Endothelial cell of umbilical vein (primary cell): ENCODE data around the gene LDLRAD4. TPM values are rescaled to one million over a fixed set of nuclear protein-coding genes. Genes with fewer than 3 reads are reported as not detected.

ENCODE experiments used
- BruUV-seq: library from RNA; stranded (reverse); fragments of 400-500 nt; replicated peaks from 2 replicates; lab custom pipeline; 2021; lab: Mats Ljungman, UMichigan
- CTCF ChIA-PET: fragments of 300-600, 350-600 bp; sonication (Branson Sonifier 250); formaldehyde crosslinking; loops from one replicate; lab custom pipeline; 2021; ENCODE audit warnings: antibody characterized with exemption, inconsistent platforms; lab: Charles Lee
- POLR2A ChIA-PET: fragments of 300-600, 350-600 bp; sonication (Branson Sonifier 250); formaldehyde crosslinking; loops from one replicate; lab custom pipeline; 2021; ENCODE audit warnings: antibody characterized with exemption, inconsistent platforms; lab: Charles Lee
- DNase-seq: peaks from one replicate; pipeline ENCODE4 v3.0.0-alpha.2; 2011; ENCODE audit warnings: low read depth, low spot score
- FAIRE-seq: peaks from 2 replicates; lab custom pipeline; 2011; peaks lifted over from hg19 to GRCh38; lab: Jason Lieb, UNC
- H2AFZ ChIP-seq: 2 replicates; pipeline ENCODE4 v1.6.0; 2012; ENCODE audit warnings: low read depth, low read length, control low read depth, inconsistent platforms
- H3K27ac ChIP-seq: 2 replicates; pipeline ENCODE4 v1.5.1; 2011; ENCODE audit warnings: low read depth, mild to moderate bottlenecking, control low read depth, low read length, moderate library complexity; ENCODE audit not compliant: insufficient read depth
- H3K27me3 ChIP-seq, 2 experiments: 2 replicates each; pipeline versions ENCODE4 v1.6.0 to v1.6.1; 2011; ENCODE audit warnings: low read length in 2 of 2, mixed read lengths in 1 of 2; ENCODE audit not compliant: control insufficient read depth in 2 of 2, insufficient read depth in 2 of 2
- H3K36me3 ChIP-seq, 2 experiments: 2 replicates in 1 of 2; 3 replicates in 1 of 2; pipeline ENCODE4 v1.5.1; 2011; ENCODE audit warnings: low read length in 2 of 2, mild to moderate bottlenecking in 1 of 2, moderate library complexity in 1 of 2; ENCODE audit not compliant: control insufficient read depth in 2 of 2, insufficient read depth in 2 of 2; ENCODE audit errors: extremely low read depth in 1 of 2
- H3K4me1 ChIP-seq: 3 replicates; pipeline ENCODE4 v1.5.1; 2011; ENCODE audit warnings: mild to moderate bottlenecking, low read length; ENCODE audit not compliant: control insufficient read depth, insufficient read depth; ENCODE audit errors: extremely low read depth
- H3K4me2 ChIP-seq: 2 replicates; pipeline ENCODE4 v1.6.1; 2011; ENCODE audit warnings: low read length, control low read depth, mixed read lengths; ENCODE audit not compliant: insufficient read depth
- H3K4me3 ChIP-seq, 3 experiments: fragments of 200-600 bp in 1 of 3; sonication (generic), shearing (Covaris generic) in 1 of 3; replicated peaks in 1 of 3; 2 replicates each; pipeline ENCODE4 v1.5.1; 2011 to 2016; ENCODE audit warnings: control low read depth in 3 of 3, low read length in 3 of 3, mild to moderate bottlenecking in 2 of 3, inconsistent platforms in 1 of 3, low read depth in 1 of 3, moderate library complexity in 1 of 3; ENCODE audit not compliant: insufficient read depth in 1 of 3
- H3K79me2 ChIP-seq: 2 replicates; pipeline ENCODE4 v1.6.0; 2012; ENCODE audit warnings: low read length, inconsistent platforms; ENCODE audit not compliant: control insufficient read depth, insufficient read depth
- H3K9ac ChIP-seq: replicated peaks from 2 replicates; pipeline ENCODE3; 2011; ENCODE audit warnings: low read length, control low read depth; ENCODE audit not compliant: insufficient read depth; ENCODE audit errors: extremely low read depth
- H3K9me1 ChIP-seq: replicated peaks from 3 replicates; pipeline ENCODE4 v1.6.0; 2011; ENCODE audit warnings: mild to moderate bottlenecking, low read length; ENCODE audit not compliant: control insufficient read depth, insufficient read depth; ENCODE audit errors: extremely low read depth
- H3K9me3 ChIP-seq: replicated peaks from 2 replicates; pipeline ENCODE4 v1.5.1; 2012; ENCODE audit warnings: low read length, inconsistent platforms; ENCODE audit not compliant: control insufficient read depth, insufficient read depth
- H4K20me1 ChIP-seq: replicated peaks from 2 replicates; pipeline ENCODE3; 2011; ENCODE audit warnings: mild to moderate bottlenecking, low read length; ENCODE audit not compliant: control insufficient read depth, insufficient read depth; ENCODE audit errors: extremely low read depth
- CTCF ChIP-seq, 2 donors: IDR thresholded peaks; 1 replicate in 1 of 2; 2 replicates in 1 of 2; pipeline ENCODE4 v1.5.1; 2011; ENCODE audit warnings: low read length in 2 of 2, mild to moderate bottlenecking in 2 of 2, moderate library complexity in 2 of 2, control low read depth in 1 of 2, inconsistent platforms in 1 of 2, low read depth in 1 of 2; ENCODE audit not compliant: insufficient read depth in 1 of 2; ENCODE audit errors: extremely low read depth in 1 of 2
- EZH2 ChIP-seq: IDR thresholded peaks from 2 replicates; pipeline ENCODE4 v1.6.1; 2012; ENCODE audit warnings: borderline replicate concordance, low read depth, mild to moderate bottlenecking, moderate library complexity, low read length, inconsistent platforms; ENCODE audit not compliant: severe bottlenecking
- FOS ChIP-seq: IDR thresholded peaks from 2 replicates; pipeline ENCODE4 v1.6.1; 2011; ENCODE audit warnings: mild to moderate bottlenecking, low read length, moderate library complexity, borderline replicate concordance; ENCODE audit not compliant: insufficient read depth
- GATA2 ChIP-seq: IDR thresholded peaks from 2 replicates; pipeline ENCODE4 v1.7.0; 2011; ENCODE audit warnings: low read depth, mild to moderate bottlenecking, moderate library complexity, mixed read lengths, low read length; ENCODE audit not compliant: insufficient read length, insufficient read depth
- JUN ChIP-seq: IDR thresholded peaks from 2 replicates; pipeline ENCODE4 v1.6.1; 2011; ENCODE audit warnings: borderline replicate concordance, low read depth; ENCODE audit not compliant: insufficient read length, insufficient read depth
- MAX ChIP-seq: IDR thresholded peaks from 2 replicates; pipeline ENCODE4 v1.6.1; 2011; ENCODE audit not compliant: insufficient read depth, insufficient read length
- MYC ChIP-seq: IDR thresholded peaks from one replicate; pipeline ENCODE4 v1.6.1; 2011; ENCODE audit warnings: mild to moderate bottlenecking, low read depth, low read length
- POLR2A ChIP-seq: IDR thresholded peaks from 2 replicates; pipeline ENCODE4 v1.6.1; 2012; ENCODE audit warnings: low read depth, mild to moderate bottlenecking, control low read depth, low read length
- POLR2AphosphoS5 ChIP-seq: IDR thresholded peaks from 2 replicates; pipeline ENCODE4 v1.6.1; 2012; ENCODE audit warnings: low read depth, mild to moderate bottlenecking, control low read depth, low read length, moderate library complexity; ENCODE audit not compliant: insufficient read depth
- dilution Hi-C: fragments of 300-500 bp; cut with MboI; formaldehyde crosslinking; loops from one replicate; pipeline ENCODE4 v1.15.0; 2019; ENCODE audit warnings: low sequenced_read_pairs; ENCODE audit not compliant: extremely low pct_ligation_motif_present
- intact Hi-C: fragments of 100-400 bp; cut with micrococcal nuclease; formaldehyde crosslinking; loops from one replicate; pipeline ENCODE4 v1.10.0; 2022
- polyA plus RNA-seq, 4 experiments: library from polyadenylated mRNA; depleted of rRNA in 3 of 4; stranded (reverse) in 3 of 4; unstranded in 1 of 4; fragments of >200 nt; gene quantifications; 2 replicates each; pipeline versions ENCODE4 v1.2.1 to v1.2.3, GENCODE V29; 2011 to 2012; ENCODE audit warnings: missing spikeins in 1 of 4
- total RNA-seq: library from RNA; stranded (reverse); gene quantifications from 2 replicates; pipeline ENCODE4 v1.2.3, GENCODE V29; 2021

The LDLRAD4 gene
- total and polyA plus RNA-seq, 2 donors (not counting 3 experiments of a cell fraction or from before 2014, with no cell fraction given) = 5.2 to 6.5 TPM

- no peaks in the 10 kb centered on the region for H3K4me1 ChIP-seq
- no peaks in the 10 kb centered on the region for H3K9me1 ChIP-seq
- ChIA-PET CTCF (interaction anchor here (1.1 kb wide), 1 partner anchor 10 kb away, joined by 5 read pairs; no protein-coding TSS in a partner anchor), POLR2A (no interaction called here)
- intact Hi-C loops = no loop called here
- H3K36me3 ChIP-seq = no peaks in the 10 kb centered on the region
- H2AFZ ChIP-seq = no peak overlapping the region
- FAIRE-seq (no peak), DNase-seq (no peak)
- no peak overlapping the region for H3K4me3 ChIP-seq
- dilution Hi-C loops = no loop called here
- H3K27me3 ChIP-seq = peaks cover 6 to 15% of the 10 kb centered on the region in 2 experiments
- H3K4me2 ChIP-seq = no peak overlapping the region
- no peak overlapping the region for H3K27ac ChIP-seq
- no peaks in the 10 kb centered on the region for H4K20me1 ChIP-seq
- BruUV-seq = no TSS peak
- no peak overlapping the region for H3K9ac ChIP-seq
- no peaks in the 10 kb centered on the region for H3K9me3 ChIP-seq
- TF ChIP-seq GATA2 (no peak), EZH2 (no peak), MAX (no peak), POLR2AphosphoS5 (no peak), FOS (no peak), POLR2A (no peak), MYC (no peak), JUN (no peak), CTCF (IDR thresholded peaks at IDR 0.05; ENCODE audit: extremely low read depth in 1 of 2, insufficient read depth in 1 of 2, low read depth in 1 of 2, low read length in 2 of 2) (no peak)
- H3K79me2 ChIP-seq = no peaks in the 10 kb centered on the region
Observed at GRCh38 chr18:13286456-13287125, 68.0 kb downstream of the LDLRAD4 start.
